Neural cell (in vitro differentiated cells): ENCODE measurements around the gene IER5L.

ENCODE experiments used
- CTCF ChIP-seq: fragments of 450-650 bp; IDR thresholded peaks from 2 replicates; pipeline ENCODE4 v1.5.1; 2014; ENCODE audit warnings: antibody characterized with exemption, mild to moderate bottlenecking, moderate library complexity; ENCODE audit not compliant: poor library complexity, severe bottlenecking
- POLR2AphosphoS5 ChIP-seq: IDR thresholded peaks from 2 replicates; pipeline ENCODE4 v1.6.1; 2012

DNA sequence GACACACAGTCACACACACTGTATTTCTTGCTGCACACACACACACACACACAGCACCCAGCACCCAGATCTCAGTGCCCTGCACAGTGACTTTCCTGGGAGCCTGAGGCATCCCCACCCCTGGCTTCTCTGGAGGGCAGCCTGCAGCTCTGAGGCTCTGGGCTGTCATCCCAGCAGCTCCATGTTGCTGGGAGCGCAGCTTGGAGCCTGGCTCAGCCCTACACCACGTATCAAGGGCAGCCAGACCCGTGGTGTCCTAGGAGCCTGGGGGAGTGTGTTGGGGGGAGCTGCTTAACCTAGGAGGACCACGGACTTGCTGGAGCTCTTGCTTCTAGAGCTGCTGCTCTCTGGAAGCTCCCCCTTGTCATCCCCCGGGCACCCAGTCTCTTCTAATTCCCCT lies 5.2 kb downstream of the IER5L start:
- TF ChIP-seq CTCF = no peak
- no peak for TF ChIP-seq POLR2AphosphoS5
